Liver (tissue), 9 donors: ENCODE measurements around the gene FAM149B1. TPM values are rescaled to one million over a fixed set of nuclear protein-coding genes. Genes with fewer than 3 reads are reported as not detected.
"Not testable (repeated sequence)": the region's sequence is repeated elsewhere in the genome, so short reads cannot be mapped to it uniquely, and the experiment has no call there.

ENCODE experiments used
- DNase-seq: peaks from one replicate; pipeline ENCODE4 v3.0.0-alpha.2; 2017; ENCODE audit warnings: low spot score
- H3K27ac ChIP-seq, 2 donors: one replicate each; pipeline ENCODE4 v1.7.0; 2013; ENCODE audit warnings: inconsistent platforms in 2 of 2, low read length in 2 of 2, control low read depth in 1 of 2, low read depth in 1 of 2, mild to moderate bottlenecking in 1 of 2
- H3K27me3 ChIP-seq, 4 donors: one replicate each; pipeline versions ENCODE4 v1.6.1 to v1.7.0; 2013; ENCODE audit warnings: low read length in 3 of 4, inconsistent platforms in 1 of 4, mild to moderate bottlenecking in 1 of 4, moderate library complexity in 1 of 4; ENCODE audit not compliant: control insufficient read depth in 4 of 4, insufficient read depth in 4 of 4
- H3K36me3 ChIP-seq, 4 donors: one replicate each; pipeline versions ENCODE4 v1.6.1 to v1.7.0; 2013; ENCODE audit warnings: low read length in 3 of 4, mild to moderate bottlenecking in 3 of 4, low read depth in 1 of 4, moderate library complexity in 1 of 4; ENCODE audit not compliant: control insufficient read depth in 4 of 4, insufficient read depth in 3 of 4
- H3K4me1 ChIP-seq, 4 donors: one replicate each; pipeline versions ENCODE4 v1.6.1 to v1.7.0; 2013; ENCODE audit warnings: low read length in 3 of 4, mild to moderate bottlenecking in 3 of 4, moderate library complexity in 1 of 4; ENCODE audit not compliant: control insufficient read depth in 4 of 4, insufficient read depth in 4 of 4
- H3K4me3 ChIP-seq, 3 donors: one replicate each; pipeline versions ENCODE4 v1.6.1 to v1.7.0; 2013; ENCODE audit warnings: low read length in 3 of 3, control low read depth in 1 of 3, low read depth in 1 of 3, mild to moderate bottlenecking in 1 of 3
- H3K9ac ChIP-seq, 2 donors: one replicate each; pipeline ENCODE4 v1.7.0; 2013; ENCODE audit warnings: low read length in 2 of 2, mild to moderate bottlenecking in 2 of 2, moderate library complexity in 2 of 2, control low read depth in 1 of 2, low read depth in 1 of 2
- H3K9me3 ChIP-seq, 4 donors: one replicate each; pipeline versions ENCODE4 v1.6.1 to v1.7.0; 2013; ENCODE audit warnings: low read length in 3 of 4; ENCODE audit not compliant: control insufficient read depth in 4 of 4
- ATF3 ChIP-seq: IDR thresholded peaks from 2 replicates; pipeline ENCODE4 v1.6.1; 2016; ENCODE audit warnings: antibody characterized with exemption
- CTCF ChIP-seq: fragments of 150-350 bp; IDR thresholded peaks from 2 replicates; pipeline ENCODE4 v1.5.1; 2017; ENCODE audit warnings: improper control_type of control experiment, low read depth, low read length; ENCODE audit not compliant: missing input control
- EGR1 ChIP-seq, 2 donors: IDR thresholded peaks; 2 replicates each; pipeline ENCODE4 v1.6.1; 2016 to 2018; ENCODE audit warnings: antibody characterized with exemption in 2 of 2, low read depth in 2 of 2
- FOXA1 ChIP-seq: IDR thresholded peaks from 2 replicates; pipeline ENCODE4 v1.6.1; 2016; ENCODE audit warnings: antibody characterized with exemption
- FOXA2 ChIP-seq: IDR thresholded peaks from 2 replicates; pipeline ENCODE4 v1.6.1; 2016; ENCODE audit warnings: antibody characterized with exemption
- HNF4A ChIP-seq, 2 donors: conservative IDR thresholded peaks; 2 replicates each; pipeline ENCODE4 v1.6.1; 2016; ENCODE audit warnings: antibody characterized with exemption in 2 of 2, mild to moderate bottlenecking in 2 of 2
- HNF4G ChIP-seq: IDR thresholded peaks from 2 replicates; pipeline ENCODE4 v1.6.1; 2016; ENCODE audit warnings: antibody characterized with exemption
- JUND ChIP-seq, 2 donors: IDR thresholded peaks; 2 replicates each; pipeline ENCODE4 v1.6.1; 2016; ENCODE audit warnings: antibody characterized with exemption in 2 of 2
- MAX ChIP-seq: IDR thresholded peaks from 2 replicates; pipeline ENCODE4 v1.6.1; 2016; ENCODE audit warnings: antibody characterized with exemption
- NR2F2 ChIP-seq: IDR thresholded peaks from 2 replicates; pipeline ENCODE4 v1.6.1; 2016; ENCODE audit warnings: antibody characterized with exemption
- RAD21 ChIP-seq, 2 donors: IDR thresholded peaks; 2 replicates each; pipeline ENCODE4 v1.6.1; 2016; ENCODE audit warnings: antibody characterized with exemption in 2 of 2, mild to moderate bottlenecking in 2 of 2
- RXRA ChIP-seq, 2 donors: IDR thresholded peaks; 2 replicates each; pipeline ENCODE4 v1.6.1; 2017 to 2018; ENCODE audit warnings: antibody characterized with exemption in 2 of 2, mild to moderate bottlenecking in 1 of 2
- SP1 ChIP-seq: IDR thresholded peaks from 2 replicates; pipeline ENCODE4 v1.6.1; 2018; ENCODE audit warnings: antibody characterized with exemption, mild to moderate bottlenecking
- TAF1 ChIP-seq: conservative IDR thresholded peaks from 2 replicates; pipeline ENCODE4 v1.6.1; 2016; ENCODE audit warnings: antibody characterized with exemption, mild to moderate bottlenecking
- YY1 ChIP-seq: IDR thresholded peaks from 2 replicates; pipeline ENCODE4 v1.6.1; 2016; ENCODE audit warnings: antibody characterized with exemption, mild to moderate bottlenecking
- ZBTB33 ChIP-seq: IDR thresholded peaks from 2 replicates; pipeline ENCODE4 v1.6.1; 2016; ENCODE audit warnings: antibody characterized with exemption
- WGBS: extraction: QIAGEN DNeasy Blood & Tissue Kit; methylation state at CpG from one replicate; pipeline ENCODE4 v1.1.7; 2013; 5-methylcytosine and 5-hydroxymethylcytosine counted together
- polyA plus RNA-seq, 2 donors: library from polyadenylated mRNA; stranded (reverse) in 1 of 2; unstranded in 1 of 2; fragments of 200-250 nt in 1 of 2; fragments of >200 nt in 1 of 2; fragmentation: Nextera tagmentation in 1 of 2; extraction: Ambion mirVana in 1 of 2; gene quantifications; one replicate each; pipeline versions ENCODE4 v1.2.1 to v1.2.3, GENCODE V29; 2013 to 2015
- total RNA-seq, 2 donors: library from RNA; depleted of rRNA; stranded (reverse); fragments of >200 nt; gene quantifications; one replicate each; pipeline ENCODE4 v1.2.3, GENCODE V29; 2014
- donor health status: healthy.
- donor health status: healthy.
- donor health status: healthy.
- donor health status: healthy.
- donor health status: healthy.

Gene FAM149B1
- total and polyA plus RNA-seq, 4 donors: 7.3 to 12.9 (median 9.1) TPM

- TF ChIP-seq FOXA2 (no peak), RAD21 (IDR thresholded peaks at IDR 0.05) (no peak), RXRA (IDR thresholded peaks at IDR 0.05) (no peak), ATF3 (no peak)
These were observed 26.3 kb upstream of the FAM149B1 start (continued) for GRCh38 chr10:73141603-73142002.

GRCh38 chr10:73150633-73151413 lies 17.1 kb upstream of the FAM149B1 start:
- H3K9me3 ChIP-seq, H3K4me3 ChIP-seq, DNase-seq, H3K27ac ChIP-seq, H3K9ac ChIP-seq, H3K4me1 ChIP-seq, H3K27me3 ChIP-seq: not testable (repeated sequence)
- peaks cover 6 to 43% (median 42%) of the 10 kb centered on the region in 4 donors for H3K36me3 ChIP-seq
- WGBS: 96% methylated on average over 7 of the region's 8 CpGs

GRCh38 chr10:73152009-73152408 lies 15.9 kb upstream of the FAM149B1 start:
- Histone ChIP-seq H3K4me1 (no peaks in the 10 kb centered on the region), H3K27me3 (no peaks in the 10 kb centered on the region), H3K9ac (no peak overlapping the region), H3K27ac (no peak overlapping the region), H3K36me3 (peaks cover 8 to 44% (median 42%) of the 10 kb centered on the region in 4 donors), H3K9me3 (no peaks in the 10 kb centered on the region), H3K4me3 (no peak overlapping the region)
- 98% methylated on average over 3 of the region's 3 CpGs for WGBS
- DNase-seq: no peak
- TF ChIP-seq JUND (IDR thresholded peaks at IDR 0.05) (no peak), MAX (no peak), CTCF (no peak), SP1 (no peak), HNF4A (conservative IDR thresholded peaks at IDR 0.05) (no peak), EGR1 (IDR thresholded peaks at IDR 0.05; ENCODE audit: low read depth in 2 of 2) (no peak), FOXA1 (no peak), YY1 (no peak)

- no peak for TF ChIP-seq FOXA1
- no peak for TF ChIP-seq ATF3
- no peak for TF ChIP-seq ZBTB33
- no peak for TF ChIP-seq TAF1
- no peak for TF ChIP-seq CTCF
- TF ChIP-seq HNF4G: no peak
- TF ChIP-seq JUND (IDR thresholded peaks at IDR 0.05): no peak
- no peak for TF ChIP-seq NR2F2
- no peaks in the 10 kb centered on the region for H3K27me3 ChIP-seq
- H3K4me1 ChIP-seq: no peaks in the 10 kb centered on the region
- DNase-seq: no peak
- WGBS: 92% methylated on average over 3 of the region's 3 CpGs
- H3K9me3 ChIP-seq: no peaks in the 10 kb centered on the region
- no peak overlapping the region for H3K27ac ChIP-seq
- no peak overlapping the region for H3K9ac ChIP-seq
- H3K36me3 ChIP-seq: peaks cover 6 to 33% (median 29%) of the 10 kb centered on the region in 4 donors
- H3K4me3 ChIP-seq: no peak overlapping the region
These were observed 11.9 kb upstream of the FAM149B1 start for GRCh38 chr10:73156054-73156453.
